ENCODE results near the gene OCEL1.

Gene OCEL1

DNA sequence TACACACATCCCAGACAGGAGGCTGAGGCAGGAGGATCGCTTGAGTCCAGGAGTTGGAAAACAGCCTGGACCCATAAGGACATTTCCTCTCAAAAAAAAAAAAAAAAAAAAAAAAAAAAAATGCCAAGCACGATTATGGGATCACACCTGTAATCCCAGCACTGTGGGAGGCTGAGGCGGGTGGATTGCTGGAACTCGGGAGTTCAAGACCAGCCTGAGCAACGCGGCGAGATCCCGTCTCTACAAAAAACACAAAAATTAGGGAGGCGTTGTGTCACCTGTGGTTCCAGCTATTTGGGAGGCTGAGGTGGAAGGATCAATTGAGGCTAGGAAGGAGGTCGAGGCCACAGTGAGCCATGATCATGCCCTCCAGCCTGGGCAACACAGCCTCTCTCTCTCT is 973 bp upstream of the OCEL1 start:
- H2BK120ac ChIP-seq (ENCODE audit: low read depth, low read length), result no peak overlapping the region
- no peak overlapping the region for H3K18ac ChIP-seq (ENCODE audit: low read depth in 1 of 2, low read length in 2 of 2)
- H3K36me3 ChIP-seq (ENCODE audit: control insufficient read depth in 1 of 2, insufficient read depth in 2 of 2, low read depth in 1 of 2, low read length in 2 of 2), result peaks cover 14 to 25% of the 10 kb centered on the region in 2 experiments
- no peak overlapping the region for H2BK12ac ChIP-seq (ENCODE audit: low read length in 2 of 2)
- no peak overlapping the region for H3K14ac ChIP-seq (ENCODE audit: low read length in 2 of 2)
- no peak overlapping the region for H3K4me2 ChIP-seq (ENCODE audit: low read length, poor library complexity, severe bottlenecking)
- H2AK5ac ChIP-seq (ENCODE audit: low read length, severe bottlenecking), result no peak overlapping the region
- H2BK15ac ChIP-seq (ENCODE audit: low read depth, poor library complexity, severe bottlenecking), result no peak overlapping the region
- H4K8ac ChIP-seq (ENCODE audit: low read length), result no peak overlapping the region
- no peak for DNase-seq
- WGBS, result 93% methylated on average over 6 of the region's 10 CpGs
- no peaks in the 10 kb centered on the region for H3K27me3 ChIP-seq (ENCODE audit: control insufficient read depth in 1 of 2, insufficient read depth in 1 of 2, low read length in 2 of 2)
- H3K4ac ChIP-seq (ENCODE audit: low read depth in 1 of 2, low read length in 2 of 2), result no peak overlapping the region
- H2AFZ ChIP-seq (ENCODE audit: low read depth, low read length), result no peak overlapping the region
- no peak overlapping the region for H3K9ac ChIP-seq (ENCODE audit: low read length)
- H3K23ac ChIP-seq (ENCODE audit: low read length in 2 of 2), result no peak overlapping the region
- H3K4me1 ChIP-seq (ENCODE audit: control insufficient read depth, insufficient read depth, low read depth, low read length), result peaks cover 20% of the 10 kb centered on the region
- no peak overlapping the region for H2BK5ac ChIP-seq (ENCODE audit: low read depth, low read length, poor library complexity, severe bottlenecking)
- H3K79me1 ChIP-seq (replicated peaks; ENCODE audit: low read length, poor library complexity, severe bottlenecking), result peaks cover 12% of the 10 kb centered on the region
- H3K4me3 ChIP-seq (ENCODE audit: insufficient read depth in 1 of 2, low read depth in 1 of 2, low read length in 2 of 2), result no peak overlapping the region
- H4K91ac ChIP-seq (ENCODE audit: low read length), result no peak overlapping the region
- H3K9me3 ChIP-seq (ENCODE audit: control insufficient read depth, low read length), result no peaks in the 10 kb centered on the region
- H3K27ac ChIP-seq (ENCODE audit: low read length, poor library complexity, severe bottlenecking), result no peak overlapping the region

DNA sequence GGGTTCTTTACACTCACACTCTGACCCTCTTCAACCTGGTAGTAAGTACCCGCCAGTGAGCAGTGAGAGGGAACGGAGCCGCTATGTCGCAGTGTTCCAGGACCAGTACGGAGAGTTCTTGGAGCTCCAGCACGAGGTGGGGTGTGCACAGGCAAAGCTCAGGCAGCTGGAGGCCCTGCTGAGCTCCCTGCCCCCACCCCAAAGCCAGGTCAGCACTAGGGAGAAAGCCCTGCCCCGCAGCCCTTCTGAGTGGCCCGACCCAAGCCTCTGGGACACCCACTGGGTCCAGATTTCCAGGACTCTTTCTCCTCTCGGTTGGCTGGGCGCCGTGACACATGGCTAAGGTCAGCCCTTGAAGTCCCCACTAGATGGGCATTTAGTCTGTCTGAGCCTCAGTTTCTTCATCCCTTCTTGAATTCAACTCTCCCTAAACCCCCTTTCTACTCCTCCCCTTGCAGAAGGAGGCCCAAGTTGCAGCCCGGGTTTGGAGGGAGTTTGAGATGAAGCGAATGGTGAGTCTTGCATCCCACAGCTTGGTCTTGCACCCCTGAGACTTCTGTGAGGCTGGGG is 1.9 kb downstream of the OCEL1 start:
- no peak overlapping the region for H2AFZ ChIP-seq (ENCODE audit: low read depth, low read length)
- no peak overlapping the region for H3K4me3 ChIP-seq (ENCODE audit: insufficient read depth in 1 of 2, low read depth in 1 of 2, low read length in 2 of 2)
- peaks cover 21% of the 10 kb centered on the region for H3K79me1 ChIP-seq (replicated peaks; ENCODE audit: low read length, poor library complexity, severe bottlenecking)
- H2BK12ac ChIP-seq (ENCODE audit: low read length in 2 of 2), result peak overlapping the region in 1 of 2 experiments; percentile 50
- H2BK15ac ChIP-seq (ENCODE audit: low read depth, poor library complexity, severe bottlenecking), result no peak overlapping the region
- no peak overlapping the region for H3K27ac ChIP-seq (ENCODE audit: low read length, poor library complexity, severe bottlenecking)
- H3K36me3 ChIP-seq (ENCODE audit: control insufficient read depth in 1 of 2, insufficient read depth in 2 of 2, low read depth in 1 of 2, low read length in 2 of 2), result peaks cover 34 to 52% of the 10 kb centered on the region in 2 experiments
- H2BK5ac ChIP-seq (ENCODE audit: low read depth, low read length, poor library complexity, severe bottlenecking), result no peak overlapping the region
- no peak overlapping the region for H3K23ac ChIP-seq (ENCODE audit: low read length in 2 of 2)
- H3K9ac ChIP-seq (ENCODE audit: low read length), result no peak overlapping the region
- no peak overlapping the region for H3K14ac ChIP-seq (ENCODE audit: low read length in 2 of 2)
- no peak overlapping the region for H3K18ac ChIP-seq (ENCODE audit: low read depth in 1 of 2, low read length in 2 of 2)
- no peak for DNase-seq
- H4K91ac ChIP-seq (ENCODE audit: low read length), result peak overlapping the region; percentile 84
- H3K27me3 ChIP-seq (ENCODE audit: control insufficient read depth in 1 of 2, insufficient read depth in 1 of 2, low read length in 2 of 2), result no peaks in the 10 kb centered on the region
- peak overlapping the region; percentile 75 for H2AK5ac ChIP-seq (ENCODE audit: low read length, severe bottlenecking)
- H3K9me3 ChIP-seq (ENCODE audit: control insufficient read depth, low read length), result no peaks in the 10 kb centered on the region
- peaks cover 14% of the 10 kb centered on the region for H3K4me1 ChIP-seq (ENCODE audit: control insufficient read depth, insufficient read depth, low read depth, low read length)
- WGBS, result 77% methylated on average over 13 of the region's 13 CpGs
- H2BK120ac ChIP-seq (ENCODE audit: low read depth, low read length), result no peak overlapping the region
- no peak overlapping the region for H3K4ac ChIP-seq (ENCODE audit: low read depth in 1 of 2, low read length in 2 of 2)
- peak overlapping the region; percentile 62 for H4K8ac ChIP-seq (ENCODE audit: low read length)
- H3K4me2 ChIP-seq (ENCODE audit: low read length, poor library complexity, severe bottlenecking), result peak overlapping the region; percentile 40

DNA sequence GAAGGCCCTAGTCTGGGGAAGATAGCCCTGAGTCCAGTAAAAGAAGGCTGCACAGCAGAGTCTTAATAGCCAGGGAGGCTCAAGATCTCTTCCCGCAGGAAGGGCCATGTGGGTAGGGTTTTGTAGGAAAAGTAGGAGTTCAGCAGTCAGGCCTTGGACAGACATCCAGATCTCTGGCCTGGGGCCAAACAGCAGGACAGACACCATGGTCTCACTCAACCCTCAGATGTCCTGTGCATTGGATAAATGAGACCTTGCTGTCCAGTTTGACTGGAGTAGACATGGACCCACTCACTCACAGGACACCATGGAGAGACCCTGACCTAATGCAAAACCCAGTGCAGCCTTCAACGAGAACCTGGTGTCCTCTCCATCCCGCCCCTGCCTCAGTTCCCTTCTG is 3.9 kb downstream of the OCEL1 start:
- Histone ChIP-seq H2BK15ac (ENCODE audit: low read depth, poor library complexity, severe bottlenecking) (no peak overlapping the region), H3K27me3 (ENCODE audit: control insufficient read depth in 1 of 2, insufficient read depth in 1 of 2, low read length in 2 of 2) (no peaks in the 10 kb centered on the region), H2AK5ac (ENCODE audit: low read length, severe bottlenecking) (no peak overlapping the region), H3K36me3 (ENCODE audit: control insufficient read depth in 1 of 2, insufficient read depth in 2 of 2, low read depth in 1 of 2, low read length in 2 of 2) (peaks cover 38 to 58% of the 10 kb centered on the region in 2 experiments), H2BK5ac (ENCODE audit: low read depth, low read length, poor library complexity, severe bottlenecking) (no peak overlapping the region), H3K14ac (ENCODE audit: low read length in 2 of 2) (no peak overlapping the region), H4K91ac (ENCODE audit: low read length) (no peak overlapping the region), H2AFZ (ENCODE audit: low read depth, low read length) (no peak overlapping the region), H3K23ac (ENCODE audit: low read length in 2 of 2) (no peak overlapping the region), H3K4me1 (ENCODE audit: control insufficient read depth, insufficient read depth, low read depth, low read length) (peaks cover 20% of the 10 kb centered on the region), H3K9ac (ENCODE audit: low read length) (no peak overlapping the region), H3K4ac (ENCODE audit: low read depth in 1 of 2, low read length in 2 of 2) (no peak overlapping the region), H4K8ac (ENCODE audit: low read length) (no peak overlapping the region), H3K79me1 (replicated peaks; ENCODE audit: low read length, poor library complexity, severe bottlenecking) (peaks cover 23% of the 10 kb centered on the region), H3K4me2 (ENCODE audit: low read length, poor library complexity, severe bottlenecking) (no peak overlapping the region), H3K18ac (ENCODE audit: low read depth in 1 of 2, low read length in 2 of 2) (no peak overlapping the region), H3K9me3 (ENCODE audit: control insufficient read depth, low read length) (no peaks in the 10 kb centered on the region), H3K27ac (ENCODE audit: low read length, poor library complexity, severe bottlenecking) (no peak overlapping the region), H2BK120ac (ENCODE audit: low read depth, low read length) (no peak overlapping the region), H2BK12ac (ENCODE audit: low read length in 2 of 2) (no peak overlapping the region), H3K4me3 (ENCODE audit: insufficient read depth in 1 of 2, low read depth in 1 of 2, low read length in 2 of 2) (no peak overlapping the region)
- 97% methylated on average over 3 of the region's 3 CpGs for WGBS
- DNase-seq, result no peak

DNA sequence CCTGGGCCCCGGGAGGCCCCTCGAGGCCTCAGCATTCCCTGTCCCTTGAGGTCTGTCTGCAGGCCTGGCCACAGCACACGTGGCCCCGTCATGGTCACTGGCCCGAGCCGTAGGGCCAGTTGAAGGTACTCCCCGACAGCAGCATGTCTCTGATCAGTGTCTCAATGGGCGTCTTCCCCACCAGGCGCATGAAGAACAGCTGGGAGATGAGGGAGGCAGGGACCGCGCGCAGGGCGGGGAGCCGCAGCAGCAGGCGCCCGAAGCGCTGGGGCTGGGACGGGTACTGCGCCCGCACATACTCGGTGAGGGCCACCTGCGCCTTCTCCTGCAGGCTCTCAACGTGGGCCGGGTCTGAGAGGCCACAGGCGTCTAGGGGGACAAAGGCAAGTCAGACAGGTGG is 6.2 kb downstream of the OCEL1 start:
- H3K4me3 ChIP-seq (ENCODE audit: insufficient read depth in 1 of 2, low read depth in 1 of 2, low read length in 2 of 2), result no peak overlapping the region
- DNase-seq, result no peak
- H3K79me1 ChIP-seq (replicated peaks; ENCODE audit: low read length, poor library complexity, severe bottlenecking), result peaks cover 23% of the 10 kb centered on the region
- H2AK5ac ChIP-seq (ENCODE audit: low read length, severe bottlenecking), result no peak overlapping the region
- WGBS, result 99% methylated on average over 25 of the region's 25 CpGs
- H2BK120ac ChIP-seq (ENCODE audit: low read depth, low read length), result no peak overlapping the region
- no peak overlapping the region for H3K4ac ChIP-seq (ENCODE audit: low read depth in 1 of 2, low read length in 2 of 2)
- no peak overlapping the region for H3K27ac ChIP-seq (ENCODE audit: low read length, poor library complexity, severe bottlenecking)
- no peak overlapping the region for H4K8ac ChIP-seq (ENCODE audit: low read length)
- no peak overlapping the region for H3K4me2 ChIP-seq (ENCODE audit: low read length, poor library complexity, severe bottlenecking)
- H3K9me3 ChIP-seq (ENCODE audit: control insufficient read depth, low read length), result no peaks in the 10 kb centered on the region
- H3K18ac ChIP-seq (ENCODE audit: low read depth in 1 of 2, low read length in 2 of 2), result no peak overlapping the region
- no peak overlapping the region for H2AFZ ChIP-seq (ENCODE audit: low read depth, low read length)
- H2BK15ac ChIP-seq (ENCODE audit: low read depth, poor library complexity, severe bottlenecking), result no peak overlapping the region
- no peaks in the 10 kb centered on the region for H3K27me3 ChIP-seq (ENCODE audit: control insufficient read depth in 1 of 2, insufficient read depth in 1 of 2, low read length in 2 of 2)
- H4K91ac ChIP-seq (ENCODE audit: low read length), result no peak overlapping the region
- peaks cover 31% of the 10 kb centered on the region for H3K4me1 ChIP-seq (ENCODE audit: control insufficient read depth, insufficient read depth, low read depth, low read length)
- no peak overlapping the region for H2BK5ac ChIP-seq (ENCODE audit: low read depth, low read length, poor library complexity, severe bottlenecking)
- peaks cover 38 to 70% of the 10 kb centered on the region in 2 experiments for H3K36me3 ChIP-seq (ENCODE audit: control insufficient read depth in 1 of 2, insufficient read depth in 2 of 2, low read depth in 1 of 2, low read length in 2 of 2)
- H2BK12ac ChIP-seq (ENCODE audit: low read length in 2 of 2), result no peak overlapping the region
- no peak overlapping the region for H3K14ac ChIP-seq (ENCODE audit: low read length in 2 of 2)
- no peak overlapping the region for H3K23ac ChIP-seq (ENCODE audit: low read length in 2 of 2)
- no peak overlapping the region for H3K9ac ChIP-seq (ENCODE audit: low read length)

Data from mesenchymal stem cell (in vitro differentiated cells and primary cell).